Measurements from ENCODE around the gene NR3C1. TPM values are rescaled to one million over a fixed set of nuclear protein-coding genes. Genes with fewer than 3 reads are reported as not detected.

The NR3C1 gene
- total and polyA plus RNA-seq, 2 of the 13 experiments (the other 11 are each of a cell fraction or from before 2014, with no cell fraction given) = 10.0 to 24.3 TPM

GRCh38 chr5:143405063-143405848 lies 1.8 kb upstream of the NR3C1 start (continued):
- TF ChIP-seq ZNF407 (CRISPR knock-in tag; IDR thresholded peaks at IDR 0.05; ENCODE audit: not compliant biosample characterization) = peak; percentile 86
- no peak for TF ChIP-seq SKI (IDR thresholded peaks at IDR 0.05; ENCODE audit: partially characterized antibody)
- TF ChIP-seq ZSCAN20 (CRISPR knock-in tag; IDR thresholded peaks at IDR 0.05; ENCODE audit: borderline replicate concordance) = no peak
- TF ChIP-seq FOXK1 (CRISPR knock-in tag; IDR thresholded peaks at IDR 0.05; ENCODE audit: borderline replicate concordance, low read depth) = no peak
- peak; percentile 64; the same call in 1 of the 2 replicates for TF ChIP-seq ZNF431 (CRISPR knock-in tag; IDR thresholded peaks at IDR 0.05; ENCODE audit: borderline replicate concordance, low read depth)
- peak; percentile 54; the same call in 1 of the 2 replicates for TF ChIP-seq ZNF746 (CRISPR knock-in tag; IDR thresholded peaks at IDR 0.05)
- peak; percentile 69 for TF ChIP-seq SMAD3 (CRISPR knock-in tag; IDR thresholded peaks at IDR 0.05)
- TF ChIP-seq CHD4 (IDR thresholded peaks at IDR 0.05; ENCODE audit: borderline replicate concordance, low read length) = no peak
- TF ChIP-seq KDM5A (IDR thresholded peaks at IDR 0.05; ENCODE audit: borderline replicate concordance, low read length) = no peak; the same call in 1 of the 2 replicates
- TF ChIP-seq PLRG1 (conservative IDR thresholded peaks at IDR 0.05) = no peak
- TF ChIP-seq GMEB1 (CRISPR knock-in tag; IDR thresholded peaks at IDR 0.05; ENCODE audit: borderline replicate concordance) = peak; percentile 81
- TF ChIP-seq PTBP1 (IDR thresholded peaks at IDR 0.05; ENCODE audit: low read depth, low read length, poor library complexity, severe bottlenecking) = no peak
- no peak for TF ChIP-seq RORA (CRISPR knock-in tag; IDR thresholded peaks at IDR 0.05)
- peak; percentile 88; the same call in 1 of the 2 replicates for TF ChIP-seq CBX5 (CRISPR knock-in tag; IDR thresholded peaks at IDR 0.05; ENCODE audit: borderline replicate concordance)
- TF ChIP-seq KDM6A (CRISPR knock-in tag; IDR thresholded peaks at IDR 0.05; ENCODE audit: low read depth) = no peak
- no peak for TF ChIP-seq ZNF841 (CRISPR knock-in tag; IDR thresholded peaks at IDR 0.05; ENCODE audit: borderline replicate concordance)
- peak; percentile 54; the same call in 1 of the 2 replicates for TF ChIP-seq ZFP90 (CRISPR knock-in tag; IDR thresholded peaks at IDR 0.05; ENCODE audit: borderline replicate concordance)
- TF ChIP-seq, protein P1, sequence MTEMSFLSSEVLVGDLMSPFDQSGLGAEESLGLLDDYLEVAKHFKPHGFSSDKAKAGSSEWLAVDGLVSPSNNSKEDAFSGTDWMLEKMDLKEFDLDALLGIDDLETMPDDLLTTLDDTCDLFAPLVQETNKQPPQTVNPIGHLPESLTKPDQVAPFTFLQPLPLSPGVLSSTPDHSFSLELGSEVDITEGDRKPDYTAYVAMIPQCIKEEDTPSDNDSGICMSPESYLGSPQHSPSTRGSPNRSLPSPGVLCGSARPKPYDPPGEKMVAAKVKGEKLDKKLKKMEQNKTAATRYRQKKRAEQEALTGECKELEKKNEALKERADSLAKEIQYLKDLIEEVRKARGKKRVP (CRISPR knock-in tag; IDR thresholded peaks at IDR 0.05) = no peak

All from HepG2 (cell line).